Activated CD4-positive, alpha-beta T cell treated with anti-CD3 and anti-CD28 coated beads for 1 hour (primary cell): Measurements from ENCODE around the gene SNUPN.
"Not testable (repeated sequence)": the region's sequence is repeated elsewhere in the genome, so short reads cannot be mapped to it uniquely, and the experiment has no call there.

Experiments
- DNase-seq: peaks from one replicate; pipeline ENCODE4 v3.0.0-alpha.2; 2020

SNUPN gene

DNA sequence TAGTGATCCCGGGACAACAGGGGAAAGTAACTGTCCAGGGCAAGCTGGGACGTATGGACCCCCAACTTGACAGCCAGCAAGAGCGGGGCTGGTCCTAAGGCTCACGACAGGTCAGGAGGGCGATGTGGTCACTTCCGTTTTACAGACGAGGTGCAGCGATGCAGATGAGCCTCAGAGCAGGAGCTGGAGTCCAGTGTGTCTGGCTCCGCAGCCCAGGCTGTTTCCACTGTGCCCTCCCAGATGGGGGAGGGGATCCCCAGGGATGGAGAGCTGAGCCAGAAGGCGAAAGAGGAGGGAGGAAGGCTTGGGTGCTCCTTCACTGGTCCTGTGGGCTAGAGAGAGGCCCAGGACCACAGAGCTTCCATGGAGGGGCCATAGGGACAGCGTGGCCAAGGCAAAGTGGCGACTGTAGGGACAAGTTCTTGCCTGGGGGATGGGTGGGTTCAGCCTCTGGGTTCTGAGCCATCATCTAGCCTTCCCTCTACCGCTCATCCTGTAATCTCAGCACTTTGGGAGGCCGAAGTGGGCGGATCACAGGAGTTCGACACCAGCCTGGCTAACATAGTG, 27.9 kb upstream of the SNUPN start:
- DNase-seq, result no peak

DNA sequence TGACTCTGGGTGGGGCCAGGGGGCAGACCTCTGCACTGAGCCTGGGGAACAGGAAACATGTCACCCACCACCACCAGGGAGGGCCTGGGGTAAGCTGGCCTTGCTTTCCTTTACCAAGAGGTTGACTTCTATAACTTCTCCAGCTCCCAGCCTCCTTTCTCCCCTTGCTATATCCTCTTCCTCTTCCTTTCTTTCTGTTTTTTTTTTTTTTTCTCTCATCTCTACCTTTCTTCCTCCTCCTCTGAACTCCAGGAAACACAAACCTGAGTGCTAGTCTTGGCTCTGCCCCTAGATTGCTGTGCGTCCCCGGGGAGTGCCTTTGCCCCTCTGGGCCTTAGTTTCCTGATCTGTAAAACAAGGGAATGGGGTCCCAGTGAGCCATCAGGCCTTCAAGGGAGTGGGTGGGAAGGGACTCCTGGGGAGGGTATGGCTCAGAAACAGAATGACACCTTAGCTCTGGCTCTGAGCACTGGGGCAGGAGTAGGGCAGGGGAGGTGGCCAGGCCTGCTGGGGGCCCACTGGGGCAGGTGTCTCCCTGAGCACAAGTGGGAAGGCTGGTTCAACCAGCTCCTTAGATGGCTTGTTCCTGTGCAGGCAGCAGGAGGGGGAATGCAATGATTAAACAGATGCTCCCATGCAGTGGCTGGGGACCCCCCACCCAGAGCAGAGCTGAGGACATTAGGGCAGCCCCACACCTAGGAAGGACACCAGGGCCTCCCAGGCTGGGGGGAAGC, 26.5 kb upstream of the SNUPN start:
- DNase-seq, result no peak

DNA sequence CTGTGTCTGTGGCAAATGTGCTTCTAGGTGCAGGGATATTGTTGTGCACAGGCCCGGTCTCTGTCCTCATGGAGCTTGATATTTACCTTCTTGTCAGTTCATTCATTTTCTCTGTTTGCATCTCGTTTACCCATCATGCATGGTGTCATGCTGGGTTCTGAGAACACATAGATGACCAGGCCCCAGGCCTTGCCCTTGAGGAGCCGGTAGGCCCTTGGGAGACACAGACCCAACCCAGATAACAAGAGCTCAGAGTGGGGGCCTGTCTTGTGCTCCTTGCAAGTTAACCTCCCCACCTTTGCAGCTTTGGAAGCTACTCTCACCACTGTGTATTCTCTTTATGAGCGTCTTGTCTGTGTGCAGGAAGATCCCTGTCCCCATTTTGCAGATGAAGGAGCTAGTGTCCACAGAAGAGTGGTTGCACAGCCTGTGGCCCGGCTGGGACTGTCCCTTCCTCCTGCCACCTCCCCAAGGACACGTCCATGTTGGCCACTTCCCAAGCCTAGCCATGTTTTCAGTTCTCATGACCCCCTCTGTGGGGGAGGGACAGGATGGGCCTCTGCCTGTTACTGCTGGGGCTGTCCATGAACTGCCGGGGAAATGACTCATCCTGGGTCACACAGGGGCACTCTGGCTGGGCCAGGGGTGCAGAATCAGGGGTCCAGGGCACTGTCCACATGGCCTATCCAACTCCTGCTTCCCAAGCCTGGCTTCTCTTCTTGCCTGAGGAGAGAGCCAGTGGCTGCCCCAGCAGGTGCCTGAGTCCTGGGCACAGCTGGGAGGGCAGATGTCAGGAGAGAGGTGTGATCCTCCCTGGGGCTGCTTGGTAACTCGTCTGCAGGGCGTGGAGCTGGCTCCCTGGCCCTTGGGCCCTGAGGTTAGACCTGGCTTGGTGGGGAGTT, 25.6 kb upstream of the SNUPN start:
- no peak for DNase-seq

DNA sequence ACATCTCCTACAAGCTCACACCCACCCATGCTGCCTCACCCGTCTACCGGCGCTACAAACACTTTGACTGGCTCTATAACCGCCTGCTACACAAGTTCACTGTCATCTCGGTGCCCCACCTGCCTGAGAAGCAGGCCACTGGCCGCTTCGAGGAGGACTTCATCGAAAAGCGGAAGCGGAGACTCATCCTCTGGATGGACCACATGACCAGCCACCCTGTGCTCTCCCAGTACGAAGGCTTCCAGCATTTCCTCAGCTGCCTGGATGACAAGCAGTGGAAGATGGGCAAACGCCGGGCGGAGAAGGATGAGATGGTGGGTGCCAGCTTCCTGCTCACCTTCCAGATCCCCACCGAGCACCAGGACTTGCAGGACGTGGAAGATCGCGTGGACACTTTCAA, 24.3 kb upstream of the SNUPN start:
- DNase-seq, result no peak

DNA sequence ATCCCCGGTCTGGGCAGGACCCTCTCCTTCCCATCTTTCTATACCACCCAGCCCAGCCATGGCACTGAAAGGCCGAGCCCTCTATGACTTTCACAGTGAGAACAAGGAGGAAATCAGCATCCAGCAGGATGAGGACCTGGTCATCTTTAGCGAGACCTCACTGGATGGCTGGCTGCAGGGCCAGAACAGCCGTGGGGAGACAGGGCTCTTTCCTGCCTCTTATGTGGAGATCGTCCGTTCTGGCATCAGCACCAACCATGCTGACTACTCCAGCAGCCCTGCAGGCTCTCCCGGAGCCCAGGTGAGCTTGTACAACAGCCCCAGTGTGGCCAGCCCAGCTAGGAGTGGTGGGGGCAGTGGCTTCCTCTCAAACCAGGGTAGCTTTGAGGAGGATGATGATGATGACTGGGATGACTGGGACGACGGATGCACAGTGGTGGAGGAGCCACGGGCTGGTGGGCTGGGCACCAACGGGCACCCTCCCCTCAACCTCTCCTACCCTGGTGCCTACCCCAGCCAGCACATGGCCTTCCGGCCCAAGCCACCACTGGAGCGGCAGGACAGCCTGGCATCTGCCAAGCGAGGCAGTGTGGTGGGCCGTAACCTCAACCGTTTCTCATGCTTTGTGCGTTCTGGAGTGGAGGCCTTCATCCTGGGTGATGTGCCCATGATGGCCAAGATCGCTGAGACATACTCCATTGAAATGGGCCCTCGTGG, 23.7 kb upstream of the SNUPN start:
- no peak for DNase-seq

DNA sequence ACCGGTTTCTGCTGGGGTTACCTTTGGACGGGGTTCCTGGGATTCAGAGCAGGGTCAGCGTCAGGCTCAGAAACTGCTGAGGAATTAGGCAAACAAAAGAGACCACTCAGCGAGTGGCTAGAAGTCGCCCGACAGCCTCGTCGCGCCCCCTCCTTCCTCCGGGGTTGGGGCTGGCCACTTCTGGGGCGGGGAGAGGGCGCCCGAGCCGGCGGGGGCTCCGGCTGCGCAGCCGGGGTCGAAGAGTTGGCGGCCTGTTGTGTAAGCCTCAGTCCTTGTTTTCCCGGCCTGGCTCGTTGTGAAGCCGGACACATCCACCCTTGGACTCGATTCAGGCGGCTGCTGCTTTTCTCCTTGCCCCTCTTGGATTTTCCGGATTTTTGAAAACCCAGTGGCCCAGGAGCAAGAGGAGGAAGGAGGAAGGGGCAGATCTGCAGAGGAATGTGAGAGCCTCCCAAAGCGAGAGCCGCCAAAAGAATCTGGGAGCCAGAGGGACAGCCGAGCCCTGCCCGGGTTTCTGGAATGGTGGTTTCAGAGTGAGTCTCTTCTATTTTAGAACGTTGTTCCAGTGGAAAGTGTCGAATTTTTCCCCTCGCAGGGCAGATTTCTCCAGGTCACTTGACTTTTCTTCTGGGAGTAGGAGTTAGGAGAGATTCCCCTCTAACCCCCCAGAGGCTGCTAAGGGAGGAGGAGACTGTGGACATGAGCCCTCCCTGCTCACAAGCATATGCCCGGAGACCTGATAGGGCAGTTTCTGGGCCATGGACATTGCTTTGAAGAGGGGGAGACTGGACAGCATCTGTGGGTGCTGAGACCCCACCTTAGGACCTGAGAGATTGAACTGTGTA, 22.9 kb upstream of the SNUPN start:
- DNase-seq, result no peak

DNA sequence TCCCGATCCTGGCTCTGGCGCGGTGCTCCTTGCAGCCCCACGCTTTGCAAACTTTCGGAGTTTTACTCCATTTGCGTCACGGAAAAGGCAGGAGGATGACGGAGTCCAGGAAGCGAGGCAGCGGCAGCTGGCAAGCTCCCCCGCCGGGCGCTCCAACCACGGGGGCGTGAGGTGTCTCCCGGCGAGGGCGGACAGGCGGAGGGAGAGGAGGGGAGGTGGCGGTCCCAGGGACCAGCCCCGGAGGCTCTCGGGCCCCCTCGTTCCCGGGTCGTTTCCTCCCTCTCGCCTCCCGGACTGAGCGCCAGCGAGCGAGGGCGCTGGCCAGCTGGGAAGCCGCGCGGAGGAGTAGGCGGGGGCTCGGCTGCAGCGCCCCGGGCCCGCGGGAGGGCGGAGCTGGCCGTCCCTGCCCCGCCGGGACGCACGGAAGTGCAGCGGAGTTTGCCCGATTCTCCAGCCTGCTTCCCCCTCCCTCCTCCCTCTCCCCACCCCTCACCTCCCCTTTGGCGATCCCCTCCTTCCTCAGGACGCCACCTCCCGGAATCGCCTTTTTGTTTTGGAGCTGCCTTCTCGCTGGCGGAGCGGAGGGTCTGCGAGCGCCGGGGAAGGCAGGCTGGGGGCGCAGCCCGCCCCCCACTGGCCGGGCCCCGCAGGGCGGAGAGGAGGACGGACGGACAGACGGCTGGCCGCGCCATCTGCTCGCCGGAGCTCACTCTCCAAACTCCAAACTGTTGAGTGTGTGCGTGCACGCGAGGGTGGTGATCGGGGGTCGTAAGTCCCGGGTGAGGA, 22.0 kb upstream of the SNUPN start, which contains the start of gene SNX33:
Gene SNX33, plus strand, starts transcription at position 543 of the 786 bp plus-strand sequence. CDS start 1,191 bp downstream, outside the sequence.
- DNase-seq, result peak; percentile 44

DNA sequence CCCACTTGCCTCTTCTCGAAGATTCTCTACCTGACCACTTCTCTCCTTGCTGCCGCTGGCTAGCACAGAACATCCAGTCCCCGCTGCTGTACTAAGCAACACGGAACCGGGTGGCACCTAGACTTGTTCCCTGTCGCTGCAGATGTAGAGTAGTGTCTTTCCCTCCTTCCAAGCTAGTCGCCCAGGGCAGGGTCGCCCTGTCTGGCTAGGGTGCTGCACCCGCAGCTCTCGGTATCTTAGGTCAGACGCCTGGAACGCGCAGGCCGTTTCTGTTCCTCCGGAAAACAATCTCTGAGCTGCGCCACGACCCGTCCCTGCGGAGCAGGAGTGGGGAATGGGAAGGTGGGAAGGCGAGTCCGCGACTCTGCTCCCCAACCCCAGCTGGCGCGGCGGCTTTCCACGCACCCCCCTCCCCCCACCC, 21.4 kb upstream of the SNUPN start:
- DNase-seq, result no peak

DNA sequence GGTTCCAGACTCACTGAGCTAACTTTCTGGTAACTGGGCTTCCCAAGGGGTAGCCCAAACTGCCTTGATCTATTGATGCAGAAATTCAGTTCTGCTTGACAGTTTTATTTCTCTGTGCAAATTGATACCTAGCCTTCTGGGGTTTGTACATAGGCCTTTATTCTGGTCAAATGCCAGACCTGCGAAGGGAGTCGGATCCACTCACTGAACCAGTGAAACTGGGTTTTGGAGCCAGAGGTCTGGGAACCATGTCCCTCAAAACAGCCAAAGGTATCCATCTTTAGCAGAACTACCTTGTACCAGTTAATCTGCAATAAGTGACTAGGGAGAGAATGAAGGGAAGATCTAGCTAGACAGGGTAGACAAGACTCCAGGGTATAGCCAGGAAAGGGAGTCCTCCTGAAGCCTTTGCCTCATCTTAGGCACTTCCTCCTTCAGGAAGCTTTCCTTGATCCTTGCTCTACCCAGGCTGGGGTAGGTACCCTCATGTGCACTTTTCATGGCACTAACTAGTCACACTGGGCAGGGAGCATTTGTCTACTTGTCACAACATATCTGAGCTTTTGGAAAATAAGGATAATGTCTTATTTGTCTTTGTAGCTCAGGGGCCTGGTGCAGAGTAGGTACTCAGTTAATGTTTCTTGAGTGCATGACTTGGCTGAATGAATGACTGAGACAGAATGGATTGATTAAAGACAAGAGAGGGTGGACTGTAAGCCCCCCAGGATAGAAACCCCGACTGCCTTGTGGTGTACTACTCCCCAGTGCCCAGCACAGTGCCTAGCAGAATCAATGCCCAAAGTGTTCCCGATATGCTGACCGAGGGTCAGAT, 20.8 kb upstream of the SNUPN start:
- no peak for DNase-seq

DNA sequence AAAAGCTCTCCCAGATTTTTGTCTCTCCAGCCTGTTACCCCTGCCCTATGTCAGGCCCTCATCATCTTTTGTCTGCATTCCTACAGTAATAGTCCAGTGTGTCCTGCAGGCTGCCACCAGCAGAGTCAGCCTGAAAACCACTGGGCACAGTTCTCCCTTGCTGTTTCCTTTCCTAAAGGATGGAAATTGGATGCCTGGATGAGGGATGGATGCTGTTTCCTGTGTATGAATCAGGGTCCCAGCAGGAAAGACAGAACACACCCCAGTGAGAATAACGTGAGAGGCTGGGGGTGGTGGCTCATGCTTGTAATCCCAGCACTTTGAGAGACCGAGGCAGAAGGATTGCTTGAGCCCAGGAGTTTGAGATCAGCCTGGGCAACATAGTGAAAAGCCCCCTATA, 18.9 kb upstream of the SNUPN start:
- DNase-seq, result no peak

DNA sequence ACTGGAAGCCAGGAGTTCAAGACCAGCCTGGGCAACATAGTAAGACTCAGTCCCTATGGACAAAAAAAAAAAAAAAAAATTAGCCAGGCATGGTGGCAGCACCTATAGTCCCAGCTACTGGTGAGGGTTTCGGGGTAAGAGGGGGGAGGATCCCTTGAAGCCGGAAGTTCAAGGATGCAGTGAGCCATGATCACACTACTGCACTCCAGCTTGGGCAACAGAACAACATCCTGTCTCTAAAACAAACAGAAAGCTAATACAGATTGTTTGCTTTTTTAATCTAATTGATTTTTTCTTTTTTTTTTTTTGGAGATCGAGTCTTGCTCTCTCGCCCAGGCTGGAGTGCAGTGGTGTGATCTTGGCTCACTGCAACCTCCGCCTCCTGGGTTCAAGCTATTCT, 16.1 kb upstream of the SNUPN start:
- no peak for DNase-seq

DNA sequence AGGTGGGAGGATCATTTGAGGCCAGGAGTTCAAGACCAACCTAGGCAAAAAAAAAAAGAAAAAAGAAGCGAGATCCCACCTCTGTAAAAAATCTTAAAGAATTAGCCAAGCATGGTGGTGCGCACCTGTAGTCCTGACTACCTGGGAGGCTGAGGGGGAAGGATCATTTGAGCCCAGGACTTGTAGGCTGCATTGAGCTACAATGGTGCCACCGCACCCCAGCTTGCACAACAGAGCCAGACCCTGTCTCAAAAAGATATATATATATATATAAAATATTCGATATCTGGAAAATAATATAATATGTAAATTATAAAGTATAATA, 15.6 kb upstream of the SNUPN start:
- no peak for DNase-seq

DNA sequence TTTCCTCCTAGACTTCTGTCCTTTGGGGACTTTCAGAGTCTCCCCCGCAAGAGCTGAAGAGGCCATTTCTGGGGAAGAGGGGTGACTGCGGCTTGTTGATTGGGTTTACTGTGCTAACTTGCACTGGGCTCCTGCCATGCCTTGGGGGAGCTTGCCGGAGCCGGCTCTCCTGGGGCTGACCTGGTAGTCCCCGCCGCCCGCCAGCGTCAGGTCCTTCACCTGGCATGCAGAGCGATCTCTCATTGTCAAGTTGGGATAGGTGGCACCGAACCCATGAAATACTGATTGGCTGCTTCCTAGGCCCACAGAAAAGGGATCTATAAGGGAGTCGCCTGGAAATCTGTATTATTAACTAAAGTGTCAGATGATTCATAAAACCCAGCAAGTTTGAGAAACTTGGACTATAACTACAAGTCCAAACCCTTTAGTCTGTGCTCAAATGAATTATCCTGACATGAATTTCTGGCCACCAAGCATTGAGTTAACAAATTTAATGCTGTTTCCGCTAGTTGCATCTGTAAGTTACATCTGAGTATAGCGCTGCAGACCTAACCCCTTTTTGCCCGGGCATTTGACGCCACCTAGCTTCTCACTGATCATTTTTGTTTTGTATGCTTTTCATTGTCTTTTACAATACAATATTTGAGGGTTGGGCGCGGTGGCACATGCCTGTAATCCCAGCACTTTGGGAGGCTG, 15.1 kb upstream of the SNUPN start:
- DNase-seq, result peak; percentile 32

DNA sequence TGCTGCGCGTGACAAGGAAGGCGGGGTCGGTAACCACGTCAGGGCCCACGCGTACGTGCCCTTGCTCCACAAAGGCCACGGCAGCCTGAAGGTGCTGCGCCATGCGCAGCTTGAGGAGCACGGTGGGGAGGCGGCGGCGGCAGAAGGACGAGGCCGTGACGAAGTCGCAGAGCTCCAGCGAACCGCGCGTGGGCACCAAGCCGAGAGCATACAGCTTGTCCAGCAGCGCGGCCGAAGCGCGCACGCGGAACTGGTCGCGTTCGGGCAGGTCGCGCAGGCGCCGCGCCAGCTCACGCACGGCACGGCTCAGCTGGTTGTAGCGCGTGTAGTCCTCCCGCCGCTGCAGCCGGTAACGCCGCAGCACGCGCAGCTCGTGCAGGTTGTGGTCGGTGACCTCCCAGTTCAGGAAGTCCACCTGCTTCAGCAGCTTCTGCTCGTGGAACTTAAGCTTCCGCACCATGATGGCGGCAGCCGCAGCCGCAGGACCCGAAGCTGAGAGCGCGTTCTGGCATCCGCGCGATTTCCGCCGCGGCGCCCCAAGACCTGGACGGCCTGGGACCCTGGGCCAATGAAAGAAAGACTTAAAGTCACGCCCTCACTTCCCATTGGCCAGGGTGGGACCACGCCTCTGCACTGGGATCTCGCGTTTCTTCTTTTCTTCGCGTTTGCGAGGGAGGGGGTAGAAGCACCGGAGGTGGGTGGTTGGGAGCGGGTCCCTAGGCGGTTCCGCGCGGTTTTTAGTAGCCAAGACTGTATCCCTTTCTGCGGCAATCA, 14.4 kb upstream of the SNUPN start, which contains the start of gene IMP3:
Gene IMP3, minus strand, starts transcription at position 516 of the 774 bp plus-strand sequence. Its CDS starts 56 bp downstream, at position 460.
- DNase-seq, result peak; percentile 88

DNA sequence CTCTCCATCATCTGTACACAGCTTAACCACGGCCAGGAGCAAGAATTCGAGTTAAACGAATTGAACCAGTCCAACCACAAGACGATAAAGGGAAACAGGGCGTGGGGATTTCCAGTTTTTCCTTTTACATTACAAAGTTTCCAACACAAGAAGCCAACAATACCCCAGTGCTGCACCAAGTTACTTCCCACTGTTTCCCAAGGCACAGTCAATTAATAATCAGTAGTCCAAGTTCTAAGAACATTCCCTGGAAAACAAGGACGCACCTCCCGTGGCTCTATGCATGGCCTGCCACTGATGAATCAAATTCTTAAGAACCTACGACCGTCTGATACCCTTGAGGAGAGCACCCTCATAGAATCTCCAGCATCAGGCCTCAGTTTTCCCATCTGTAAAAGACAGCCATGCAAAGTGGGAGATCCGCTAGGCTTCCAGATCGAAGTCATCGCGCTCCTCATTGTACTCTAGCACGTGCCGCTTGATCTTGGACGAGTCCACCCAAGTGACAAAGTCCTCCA, 13.7 kb upstream of the SNUPN start:
- no peak for DNase-seq

DNA sequence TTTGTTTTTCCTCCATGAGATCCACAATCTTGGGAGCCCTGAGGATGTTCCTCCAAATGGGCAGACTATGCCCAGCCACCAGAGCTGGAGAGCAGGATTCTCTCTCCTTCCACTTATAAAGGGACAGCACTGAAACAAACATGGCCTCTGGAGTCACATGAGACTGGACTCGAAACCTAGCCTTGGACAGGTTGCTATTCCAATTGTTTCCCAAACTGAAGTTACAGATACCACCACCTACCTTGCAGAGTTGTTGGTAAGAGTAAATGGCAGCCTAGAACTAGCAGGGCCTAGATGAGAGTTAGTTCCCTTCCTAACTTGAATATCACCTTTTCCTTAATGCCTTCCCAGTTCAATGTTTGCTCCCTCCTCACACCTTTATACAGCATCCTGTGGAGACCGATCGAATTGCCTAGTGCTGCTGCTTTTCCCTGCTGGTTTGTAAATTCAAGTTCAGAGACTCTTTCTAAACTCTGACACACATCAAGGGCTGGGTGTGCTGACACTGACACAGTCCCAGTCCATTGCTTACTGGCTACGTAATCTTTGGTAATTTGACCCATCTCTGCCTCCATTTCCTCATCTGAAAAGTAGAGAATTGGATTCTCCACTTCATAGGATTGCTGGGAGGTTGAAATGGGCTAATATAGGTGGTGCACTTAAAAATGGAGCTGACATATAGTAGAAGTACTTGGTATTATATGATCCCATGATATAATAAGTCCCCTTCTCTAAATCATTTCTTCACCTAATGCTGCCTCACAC, 11.9 kb upstream of the SNUPN start:
- DNase-seq, result no peak

DNA sequence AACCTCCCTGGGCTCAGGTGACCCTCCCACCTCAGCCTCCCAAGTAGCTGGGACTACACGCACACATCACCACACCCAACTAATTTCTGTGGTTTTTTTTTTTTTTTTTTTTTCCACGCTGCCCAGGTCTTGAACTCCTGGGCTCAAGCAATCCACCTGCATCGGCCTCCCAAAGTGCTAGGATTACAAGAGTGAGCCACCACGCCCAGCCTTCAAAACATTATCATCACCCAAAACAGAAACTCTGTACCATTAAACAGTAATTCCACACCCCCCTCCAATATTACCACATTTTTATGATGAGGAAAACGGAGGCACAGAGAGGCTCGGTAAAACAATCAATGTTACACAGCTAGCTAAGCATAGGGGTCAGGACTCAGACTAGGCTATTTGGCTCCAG, 10.5 kb upstream of the SNUPN start:
- DNase-seq, result no peak

DNA sequence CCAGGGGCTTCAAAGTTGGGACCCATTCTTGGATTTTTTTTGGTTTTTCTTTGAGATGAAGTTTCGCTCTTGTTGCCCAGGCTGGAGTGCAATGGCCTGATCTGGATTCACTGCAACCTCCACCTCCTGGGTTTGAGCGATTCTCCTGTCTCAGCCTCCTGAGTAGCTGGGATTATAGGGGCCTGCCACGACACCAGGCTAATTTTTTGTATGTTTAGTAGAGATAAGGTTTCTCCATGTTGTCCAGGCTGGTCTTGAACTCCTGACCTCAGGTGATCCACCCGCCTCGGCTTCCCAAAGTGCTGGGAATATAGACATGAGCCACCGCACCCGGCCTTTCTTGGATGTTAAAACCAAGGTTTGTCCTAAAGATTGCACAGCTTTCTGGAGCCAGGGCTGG, 8.4 kb upstream of the SNUPN start:
- not testable (repeated sequence) for DNase-seq
